Astrocyte (in vitro differentiated cells and primary cell): Measurements from ENCODE around the gene PLK3.
"Not testable (repeated sequence)": the region's sequence is repeated elsewhere in the genome, so short reads cannot be mapped to it uniquely, and the experiment has no call there.

Experiments
- EZH2 ChIP-seq: IDR thresholded peaks from 2 replicates; pipeline ENCODE4 v1.6.1; 2012; ENCODE audit warnings: mild to moderate bottlenecking, low read length, inconsistent platforms; ENCODE audit not compliant: insufficient read depth
- TF ChIP-seq, protein P1 (sequence below): IDR thresholded peaks from 2 replicates; pipeline ENCODE4 v1.5.1; 2011; ENCODE audit warnings: low read depth, mild to moderate bottlenecking, inconsistent platforms, low read length, moderate library complexity; ENCODE audit not compliant: insufficient read depth

DNA sequence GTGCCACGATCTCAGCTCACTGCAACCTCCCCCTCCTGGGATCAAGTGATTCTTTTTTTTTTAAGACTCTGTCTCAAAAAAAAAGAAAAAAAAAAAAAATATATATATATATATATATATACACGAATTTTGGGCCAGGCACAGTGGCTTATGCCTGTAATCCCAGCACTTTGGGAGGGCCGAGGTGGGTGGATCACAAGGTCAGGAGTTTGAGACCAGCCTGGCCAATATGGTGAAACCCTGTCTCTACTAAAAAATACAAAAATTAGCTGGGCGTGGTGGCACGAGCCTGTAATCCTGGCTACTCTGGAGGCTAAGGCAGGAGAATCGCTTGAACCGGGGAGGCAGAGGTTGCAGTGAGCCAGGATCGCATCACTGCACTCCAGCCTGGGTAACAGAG is 2.3 kb upstream of the PLK3 start:
- TF ChIP-seq, protein P1, sequence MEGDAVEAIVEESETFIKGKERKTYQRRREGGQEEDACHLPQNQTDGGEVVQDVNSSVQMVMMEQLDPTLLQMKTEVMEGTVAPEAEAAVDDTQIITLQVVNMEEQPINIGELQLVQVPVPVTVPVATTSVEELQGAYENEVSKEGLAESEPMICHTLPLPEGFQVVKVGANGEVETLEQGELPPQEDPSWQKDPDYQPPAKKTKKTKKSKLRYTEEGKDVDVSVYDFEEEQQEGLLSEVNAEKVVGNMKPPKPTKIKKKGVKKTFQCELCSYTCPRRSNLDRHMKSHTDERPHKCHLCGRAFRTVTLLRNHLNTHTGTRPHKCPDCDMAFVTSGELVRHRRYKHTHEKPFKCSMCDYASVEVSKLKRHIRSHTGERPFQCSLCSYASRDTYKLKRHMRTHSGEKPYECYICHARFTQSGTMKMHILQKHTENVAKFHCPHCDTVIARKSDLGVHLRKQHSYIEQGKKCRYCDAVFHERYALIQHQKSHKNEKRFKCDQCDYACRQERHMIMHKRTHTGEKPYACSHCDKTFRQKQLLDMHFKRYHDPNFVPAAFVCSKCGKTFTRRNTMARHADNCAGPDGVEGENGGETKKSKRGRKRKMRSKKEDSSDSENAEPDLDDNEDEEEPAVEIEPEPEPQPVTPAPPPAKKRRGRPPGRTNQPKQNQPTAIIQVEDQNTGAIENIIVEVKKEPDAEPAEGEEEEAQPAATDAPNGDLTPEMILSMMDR, result not testable (repeated sequence)
- TF ChIP-seq EZH2, result not testable (repeated sequence)
